ENCODE results near the gene C1RL.

C1RL gene

GRCh38 chr12:7068240-7068993, 40.6 kb downstream of the C1RL start:
- CTCF ChIA-PET = interaction anchor here (0.8 to 3.8 kb wide), 9 partner anchors 8 to 45 kb away, joined by 3 to 21 read pairs (median 6); partner anchors contain the start of genes C1R, C1RL and C1S
- TF ChIP-seq CTCF (IDR thresholded peaks at IDR 0.05; ENCODE audit: insufficient read depth, low read length, missing control alignments) = no peak
- H3K4me3 ChIP-seq (ENCODE audit: low read depth, low read length) = no peak overlapping the region
- DNase-seq (ENCODE audit: low read depth, low spot score) = no peak
- POLR2A ChIA-PET = interaction anchor here (1.2 kb wide), 1 partner anchor 8 kb away, joined by 7 read pairs; the partner anchor contains the start of gene C1S

GRCh38 chr12:7067096-7067495, 41.9 kb downstream of the C1RL start:
- H3K4me3 ChIP-seq (ENCODE audit: low read depth, low read length) = no peak overlapping the region
- POLR2A ChIA-PET = interaction anchor here (0.6 kb wide), 1 partner anchor 127 kb away, joined by 3 read pairs; no protein-coding TSS in a partner anchor
- TF ChIP-seq CTCF (IDR thresholded peaks at IDR 0.05; ENCODE audit: insufficient read depth, low read length, missing control alignments) = no peak
- DNase-seq (ENCODE audit: low read depth, low spot score) = no peak
- CTCF ChIA-PET = interaction anchor here (0.9 to 13.4 kb wide), 4 partner anchors 10 to 78 kb away, joined by 3 to 127 read pairs (median 7); partner anchors contain the start of gene C1R

- POLR2A ChIA-PET = interaction anchor here (0.6 kb wide), 1 partner anchor 127 kb away, joined by 3 read pairs; no protein-coding TSS in a partner anchor
- no peak for TF ChIP-seq CTCF (IDR thresholded peaks at IDR 0.05; ENCODE audit: insufficient read depth, low read length, missing control alignments)
- DNase-seq (ENCODE audit: low read depth, low spot score) = no peak
- H3K4me3 ChIP-seq (ENCODE audit: low read depth, low read length) = no peak overlapping the region
- CTCF ChIA-PET = interaction anchor here (0.9 to 13.4 kb wide), 4 partner anchors 11 to 78 kb away, joined by 3 to 127 read pairs (median 7); partner anchors contain the start of gene C1R
These were observed 42.4 kb downstream of the C1RL start for GRCh38 chr12:7066596-7066995.

GRCh38 chr12:7065073-7065623, 43.9 kb downstream of the C1RL start:
- no peak overlapping the region for H3K4me3 ChIP-seq (ENCODE audit: low read depth, low read length)
- no peak for TF ChIP-seq CTCF (IDR thresholded peaks at IDR 0.05; ENCODE audit: insufficient read depth, low read length, missing control alignments)
- no peak for DNase-seq (ENCODE audit: low read depth, low spot score)
- POLR2A ChIA-PET = no interaction called here
- CTCF ChIA-PET = interaction anchor here (1.0 to 13.4 kb wide), 4 partner anchors 23 to 45 kb away, joined by 3 to 217 read pairs (median 103); partner anchors contain the start of genes C1R and C1RL

- DNase-seq (ENCODE audit: low read depth, low spot score) = no peak
- CTCF ChIA-PET = interaction anchor here (0.9 to 13.4 kb wide), 5 partner anchors 15 to 80 kb away, joined by 4 to 217 read pairs (median 79); partner anchors contain the start of genes C1R and C1RL
- H3K4me3 ChIP-seq (ENCODE audit: low read depth, low read length) = no peak overlapping the region
- POLR2A ChIA-PET = no interaction called here
- TF ChIP-seq CTCF (IDR thresholded peaks at IDR 0.05; ENCODE audit: insufficient read depth, low read length, missing control alignments) = no peak
These were observed 44.5 kb downstream of the C1RL start for GRCh38 chr12:7064516-7064915.

GRCh38 chr12:7061596-7061995, 47.4 kb downstream of the C1RL start:
- no peak for DNase-seq (ENCODE audit: low read depth, low spot score)
- no peak overlapping the region for H3K4me3 ChIP-seq (ENCODE audit: low read depth, low read length)
- no peak for TF ChIP-seq CTCF (IDR thresholded peaks at IDR 0.05; ENCODE audit: insufficient read depth, low read length, missing control alignments)
- POLR2A ChIA-PET = interaction anchor here (2.0 kb wide), 1 partner anchor 47 kb away, joined by 11 read pairs; the partner anchor contains the start of gene C1RL
- CTCF ChIA-PET = interaction anchor here (0.8 to 13.4 kb wide), 22 partner anchors 8 to 136 kb away, joined by 3 to 217 read pairs (median 6); partner anchors contain the start of genes C1R and C1RL
